ENCODE data around the gene CTDSPL.
"Not testable (repeated sequence)": the region's sequence is repeated elsewhere in the genome, so short reads cannot be mapped to it uniquely, and the experiment has no call there.

DNA sequence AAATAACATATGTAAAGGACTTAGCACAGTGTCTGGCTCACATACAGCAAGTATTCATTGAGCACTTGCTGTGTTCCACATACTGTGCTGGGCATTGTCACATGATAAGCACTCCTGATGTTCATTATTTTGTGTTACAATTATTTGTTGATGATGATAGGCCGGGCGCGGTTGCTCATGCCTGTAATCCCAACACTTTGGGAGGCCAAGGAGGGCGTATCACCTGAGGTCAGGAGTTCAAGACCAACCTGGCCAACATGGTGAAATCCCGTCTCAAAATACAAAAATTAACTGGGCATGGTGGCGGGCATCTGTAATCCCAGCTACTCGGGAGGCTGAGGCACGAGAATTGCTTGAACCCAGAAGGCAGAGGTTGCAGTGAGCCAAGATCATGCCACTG is 110.4 kb downstream of the CTDSPL start:
- TF ChIP-seq, protein P1, sequence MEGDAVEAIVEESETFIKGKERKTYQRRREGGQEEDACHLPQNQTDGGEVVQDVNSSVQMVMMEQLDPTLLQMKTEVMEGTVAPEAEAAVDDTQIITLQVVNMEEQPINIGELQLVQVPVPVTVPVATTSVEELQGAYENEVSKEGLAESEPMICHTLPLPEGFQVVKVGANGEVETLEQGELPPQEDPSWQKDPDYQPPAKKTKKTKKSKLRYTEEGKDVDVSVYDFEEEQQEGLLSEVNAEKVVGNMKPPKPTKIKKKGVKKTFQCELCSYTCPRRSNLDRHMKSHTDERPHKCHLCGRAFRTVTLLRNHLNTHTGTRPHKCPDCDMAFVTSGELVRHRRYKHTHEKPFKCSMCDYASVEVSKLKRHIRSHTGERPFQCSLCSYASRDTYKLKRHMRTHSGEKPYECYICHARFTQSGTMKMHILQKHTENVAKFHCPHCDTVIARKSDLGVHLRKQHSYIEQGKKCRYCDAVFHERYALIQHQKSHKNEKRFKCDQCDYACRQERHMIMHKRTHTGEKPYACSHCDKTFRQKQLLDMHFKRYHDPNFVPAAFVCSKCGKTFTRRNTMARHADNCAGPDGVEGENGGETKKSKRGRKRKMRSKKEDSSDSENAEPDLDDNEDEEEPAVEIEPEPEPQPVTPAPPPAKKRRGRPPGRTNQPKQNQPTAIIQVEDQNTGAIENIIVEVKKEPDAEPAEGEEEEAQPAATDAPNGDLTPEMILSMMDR (IDR thresholded peaks at IDR 0.05; ENCODE audit: low read length), result not testable (repeated sequence)
- TF ChIP-seq EZH2 (optimal IDR thresholded peaks at IDR 0.05; ENCODE audit: low read depth, low read length), result not testable (repeated sequence)
